Measurements from ENCODE around the gene CLDN9.

Gene CLDN9

DNA sequence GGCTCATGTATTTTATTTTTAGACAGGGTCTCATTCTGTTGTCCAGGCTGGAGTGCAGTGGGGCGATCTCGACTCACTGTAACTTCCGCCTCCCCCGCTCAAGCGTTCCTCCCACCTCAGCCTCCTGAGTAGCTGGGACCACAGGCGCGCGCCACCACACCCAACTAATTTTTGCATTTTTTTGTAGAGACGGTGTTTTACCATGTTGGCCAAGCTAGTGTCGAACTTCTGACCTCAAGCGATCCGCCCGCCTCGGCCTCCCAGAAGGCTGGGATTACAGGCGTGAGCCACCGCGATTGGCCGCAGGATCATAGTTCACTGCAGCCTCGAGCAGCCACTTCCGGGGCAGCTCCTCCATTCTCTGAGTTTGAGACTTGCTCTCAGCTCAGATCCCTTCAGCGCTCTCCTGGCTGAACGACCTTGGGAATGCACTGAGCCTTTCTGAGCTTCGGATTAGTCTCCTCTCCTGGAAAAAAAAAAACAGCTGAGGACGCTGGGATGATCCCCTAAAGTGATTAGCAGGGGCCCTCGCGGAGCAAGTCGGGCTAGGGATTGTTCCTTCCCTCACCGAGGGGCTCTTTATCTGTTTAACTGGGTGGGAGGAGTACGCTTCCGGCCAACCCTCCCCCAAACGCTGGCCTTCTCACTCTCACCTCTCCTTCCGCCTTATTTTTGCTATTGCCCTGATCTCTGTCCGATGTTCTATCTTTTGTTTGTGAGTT is 31.4 kb upstream of the CLDN9 start:
- Histone ChIP-seq H3K36me3 (no peaks in the 10 kb centered on the region), H3K9me3 (no peaks in the 10 kb centered on the region), H3K27me3 (no peaks in the 10 kb centered on the region), H3K27ac (no peak overlapping the region), H3K4me3 (ENCODE audit: low read depth in 1 of 2, low read length in 1 of 2) (peak overlapping the region; percentile 90 to 95), H3K4me1 (ENCODE audit: control insufficient read depth in 1 of 2, insufficient read depth in 1 of 2, low read depth in 1 of 2, low read length in 1 of 2) (peaks cover 26 to 27% of the 10 kb centered on the region in 2 experiments)
- no peak for TF ChIP-seq CTCF (IDR thresholded peaks at IDR 0.05)

GRCh38 chr16:2981899-2982250 is 30.8 kb upstream of the CLDN9 start:
- no peak overlapping the region for H3K27ac ChIP-seq
- no peaks in the 10 kb centered on the region for H3K27me3 ChIP-seq
- H3K4me3 ChIP-seq (ENCODE audit: low read depth in 1 of 2, low read length in 1 of 2): no peak overlapping the region
- no peaks in the 10 kb centered on the region for H3K36me3 ChIP-seq
- peaks cover 26 to 27% of the 10 kb centered on the region in 2 experiments for H3K4me1 ChIP-seq (ENCODE audit: control insufficient read depth in 1 of 2, insufficient read depth in 1 of 2, low read depth in 1 of 2, low read length in 1 of 2)
- no peak for TF ChIP-seq CTCF (IDR thresholded peaks at IDR 0.05)
- no peaks in the 10 kb centered on the region for H3K9me3 ChIP-seq

DNA sequence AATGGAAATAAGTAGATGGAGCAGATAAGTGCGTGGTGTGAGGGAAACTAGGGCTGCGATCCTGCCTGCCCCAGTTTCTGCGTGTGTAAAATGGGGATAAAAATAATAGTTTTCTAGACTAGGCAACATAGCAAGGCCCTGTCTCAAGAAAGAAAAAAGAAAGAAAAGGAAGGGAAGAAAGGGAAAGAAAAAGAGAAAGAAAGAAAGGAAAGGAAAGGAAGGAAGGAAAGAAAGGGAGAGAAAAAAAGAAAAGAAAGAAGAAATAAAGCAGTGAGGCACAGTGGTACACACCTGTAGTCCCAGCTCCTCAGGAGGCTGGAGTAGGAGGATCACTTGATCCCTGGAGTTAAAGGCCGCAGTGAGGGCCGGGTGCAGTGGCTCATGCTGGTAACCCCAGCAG is 30.3 kb upstream of the CLDN9 start:
- no peak overlapping the region for H3K4me3 ChIP-seq (ENCODE audit: low read depth in 1 of 2, low read length in 1 of 2)
- no peaks in the 10 kb centered on the region for H3K27me3 ChIP-seq
- H3K4me1 ChIP-seq (ENCODE audit: control insufficient read depth in 1 of 2, insufficient read depth in 1 of 2, low read depth in 1 of 2, low read length in 1 of 2): peaks cover 26 to 27% of the 10 kb centered on the region in 2 experiments
- H3K36me3 ChIP-seq: no peaks in the 10 kb centered on the region
- H3K9me3 ChIP-seq: no peaks in the 10 kb centered on the region
- H3K27ac ChIP-seq: no peak overlapping the region
- TF ChIP-seq CTCF (IDR thresholded peaks at IDR 0.05): no peak

DNA sequence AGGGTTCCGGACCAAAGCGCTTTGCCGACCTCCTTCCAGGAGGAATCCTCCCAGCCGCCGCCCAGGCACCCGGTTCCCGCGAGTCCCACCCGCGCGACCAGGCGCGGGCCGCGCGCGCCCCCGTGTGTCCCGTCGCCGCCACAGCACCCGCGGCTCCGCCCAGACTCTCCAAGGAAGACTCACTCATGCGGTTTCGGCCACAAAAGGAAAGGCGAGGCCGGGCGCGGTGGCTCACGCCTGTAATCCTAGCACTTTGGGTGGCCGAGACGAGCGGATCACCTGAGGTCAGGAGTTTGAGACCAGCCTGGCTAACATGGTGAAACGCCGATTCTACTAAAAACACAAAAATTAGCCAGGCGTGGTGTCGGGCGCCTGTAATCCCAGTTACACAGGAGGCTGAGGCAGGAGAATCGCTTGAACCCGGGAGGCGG is 29.0 kb upstream of the CLDN9 start:
- TF ChIP-seq CTCF (IDR thresholded peaks at IDR 0.05): peak; percentile 99
- Histone ChIP-seq H3K36me3 (no peaks in the 10 kb centered on the region), H3K27me3 (no peaks in the 10 kb centered on the region), H3K4me3 (ENCODE audit: low read depth in 1 of 2, low read length in 1 of 2) (peak overlapping the region; percentile 15 to 45), H3K9me3 (no peaks in the 10 kb centered on the region), H3K27ac (no peak overlapping the region), H3K4me1 (ENCODE audit: control insufficient read depth in 1 of 2, insufficient read depth in 1 of 2, low read depth in 1 of 2, low read length in 1 of 2) (peaks cover 26 to 27% of the 10 kb centered on the region in 2 experiments)

GRCh38 chr16:2985462-2985861 is 27.3 kb upstream of the CLDN9 start:
- H3K4me3 ChIP-seq (ENCODE audit: low read depth in 1 of 2, low read length in 1 of 2): no peak overlapping the region
- peaks cover 13% of the 10 kb centered on the region for H3K27me3 ChIP-seq
- no peaks in the 10 kb centered on the region for H3K9me3 ChIP-seq
- H3K36me3 ChIP-seq: no peaks in the 10 kb centered on the region
- no peak overlapping the region for H3K27ac ChIP-seq
- peaks cover 15 to 16% of the 10 kb centered on the region in 2 experiments for H3K4me1 ChIP-seq (ENCODE audit: control insufficient read depth in 1 of 2, insufficient read depth in 1 of 2, low read depth in 1 of 2, low read length in 1 of 2)
- no peak for TF ChIP-seq CTCF (IDR thresholded peaks at IDR 0.05)

Measured in neutrophil (primary cell).